ENCODE data around the gene WDR87. TPM values are rescaled to one million over a fixed set of nuclear protein-coding genes. Genes with fewer than 3 reads are reported as not detected.

Gene WDR87
- not detected for total RNA-seq

GRCh38 chr19:37905946-37906868 lies at the start of gene WDR87:
TSS of gene WDR87 (minus strand) at chr19:37906594. CDS start at chr19:37898239, 8,355 bp downstream.

GRCh38 chr19:37906869-37907734 lies 708 bp upstream of the WDR87 start, which contains the start of gene SIPA1L3:
TSS of gene SIPA1L3 (plus strand) at chr19:37907208. CDS start at chr19:38081566, 174,358 bp downstream.

Other genes starting within 250 kb of the WDR87 start
- 9.3 TPM for gene ZNF607, start 186.8 kb downstream of the WDR87 start, total RNA-seq
- 20.4 TPM for gene ZNF573, start 127.0 kb downstream of the WDR87 start, total RNA-seq
- gene SIPA1L3, start 614 bp upstream of the WDR87 start, total RNA-seq = 31.4 TPM